Subcutaneous adipose tissue (tissue), 4 donors: ENCODE measurements around the gene TMEM98. TPM values are rescaled to one million over a fixed set of nuclear protein-coding genes. Genes with fewer than 3 reads are reported as not detected.

ENCODE experiments used
- CTCF ChIP-seq: fragments of 450-650 bp; IDR thresholded peaks from one replicate; pipeline ENCODE4 v1.5.1; 2016; ENCODE audit warnings: low read depth, mild to moderate bottlenecking, control low read depth, antibody characterized with exemption, moderate library complexity
- total RNA-seq, 4 donors: library from RNA; depleted of rRNA; stranded (reverse); fragments of >200 nt; gene quantifications; one replicate each; pipeline ENCODE4 v1.1.0, GENCODE V29; 2016

The TMEM98 gene
- total RNA-seq, 4 donors from 2014 or later: 9.5 to 57.3 (median 32.3) TPM

- no peak for TF ChIP-seq CTCF
These were observed 31.2 kb upstream of the TMEM98 start for GRCh38 chr17:32896647-32897258.

- no peak for TF ChIP-seq CTCF
These were observed 28.5 kb upstream of the TMEM98 start for GRCh38 chr17:32899236-32900013.

GRCh38 chr17:32901743-32902142, 26.2 kb upstream of the TMEM98 start:
- no peak for TF ChIP-seq CTCF

- TF ChIP-seq CTCF: no peak
These were observed 23.9 kb upstream of the TMEM98 start for GRCh38 chr17:32903774-32904673.

- no peak for TF ChIP-seq CTCF
These were observed 23.1 kb upstream of the TMEM98 start for GRCh38 chr17:32904891-32905290.

- no peak for TF ChIP-seq CTCF
These were observed 20.4 kb upstream of the TMEM98 start for GRCh38 chr17:32907583-32907982.
